HepG2 (cell line): Measurements from ENCODE around the gene PLEKHG5. TPM values are rescaled to one million over a fixed set of nuclear protein-coding genes. Genes with fewer than 3 reads are reported as not detected.
A peak's percentile ranks its signal among the peaks of the same experiment; 100 is the strongest.

ENCODE experiments used
- CTCF ChIP-seq: sonication (generic); formaldehyde crosslinking; IDR thresholded peaks from 2 replicates; pipeline ENCODE4 v1.5.0; 2020; ENCODE audit warnings: mild to moderate bottlenecking, missing genetic modification reagents, moderate library complexity
- HOXA7 ChIP-seq: sonication (generic); formaldehyde crosslinking; IDR thresholded peaks from 2 replicates; pipeline ENCODE4 v1.8.1; 2022; ENCODE audit warnings: mild to moderate bottlenecking, missing genetic modification reagents, moderate library complexity
- KLF15 ChIP-seq: sonication (generic); formaldehyde crosslinking; IDR thresholded peaks from 2 replicates; pipeline ENCODE4 v1.8.1; 2023; ENCODE audit warnings: borderline replicate concordance, mild to moderate bottlenecking, inconsistent platforms, missing genetic modification reagents, mixed read lengths
- KMT2A ChIP-seq: sonication (generic); formaldehyde crosslinking; IDR thresholded peaks from 2 replicates; pipeline ENCODE4 v1.4.0; 2020; ENCODE audit warnings: missing genetic modification reagents
- MLX ChIP-seq: IDR thresholded peaks from 2 replicates; pipeline ENCODE4 v1.6.1; 2016
- NFKBIZ ChIP-seq: IDR thresholded peaks from 2 replicates; pipeline ENCODE4 v1.6.1; 2018; ENCODE audit warnings: missing genetic modification reagents, missing compliant biosample characterization
- NR2F1 ChIP-seq, 2 experiments: fragments of 450-650 bp in 1 of 2; formaldehyde crosslinking in 1 of 2; IDR thresholded peaks; 2 replicates each; pipeline versions ENCODE4 v1.5.0 to v1.6.1; 2016 to 2020; ENCODE audit warnings: mild to moderate bottlenecking in 1 of 2, missing compliant biosample characterization in 1 of 2, missing genetic modification reagents in 1 of 2, moderate library complexity in 1 of 2
- SOX6 ChIP-seq, 2 experiments: fragments of 450-650 bp in 1 of 2; sonication (generic) in 1 of 2; formaldehyde crosslinking in 1 of 2; IDR thresholded peaks; 2 replicates each; pipeline versions ENCODE4 v1.4.0 to v1.6.1; 2017 to 2020; ENCODE audit warnings: antibody characterized with exemption in 1 of 2, mild to moderate bottlenecking in 1 of 2, missing genetic modification reagents in 1 of 2
- ZFX ChIP-seq: sonication (generic); formaldehyde crosslinking; IDR thresholded peaks from 2 replicates; pipeline ENCODE4 v1.4.0; 2020; ENCODE audit warnings: mild to moderate bottlenecking, low read depth, missing genetic modification reagents, moderate library complexity
- ZNF253 ChIP-seq: sonication (generic); formaldehyde crosslinking; IDR thresholded peaks from 2 replicates; pipeline ENCODE4 v1.8.0; 2022; ENCODE audit warnings: mild to moderate bottlenecking, missing genetic modification reagents, borderline replicate concordance
- ZNF670 ChIP-seq: sonication (generic); formaldehyde crosslinking; IDR thresholded peaks from 2 replicates; pipeline ENCODE4 v1.8.0; 2022; ENCODE audit warnings: mild to moderate bottlenecking, missing genetic modification reagents, borderline replicate concordance
- polyA plus RNA-seq, 8 experiments: library from polyadenylated mRNA; depleted of rRNA in 3 of 8; stranded (reverse) in 7 of 8; unstranded in 1 of 8; fragments of >200 nt; fragmentation: Illumina TruSeq in 4 of 8; extraction: Trizol in 4 of 8; gene quantifications; 2 replicates each; pipeline versions ENCODE4 v1.2.1 to v1.2.3, GENCODE V29; 2011 to 2016; ENCODE audit warnings: low read depth in 4 of 8, missing spikeins in 1 of 8, mixed read lengths in 1 of 8; ENCODE audit not compliant: insufficient read depth in 1 of 8
- total RNA-seq, 5 experiments: library from RNA; depleted of rRNA; stranded (reverse); fragments of >200 nt; fragmentation: Illumina TruSeq; extraction: Trizol; gene quantifications; 2 replicates each; pipeline ENCODE4 v1.2.3, GENCODE V29; 2016; ENCODE audit warnings: low read depth in 1 of 5
- TF ChIP-seq, protein P1 (sequence below): sonication (generic); formaldehyde crosslinking; IDR thresholded peaks from 2 replicates; pipeline ENCODE4 v1.9.0; 2021; ENCODE audit warnings: missing genetic modification reagents, borderline replicate concordance
- TF ChIP-seq, protein P2 (sequence below), 2 experiments: fragments of 450-650 bp in 1 of 2; sonication (generic) in 1 of 2; formaldehyde crosslinking; IDR thresholded peaks; 2 replicates each; pipeline versions ENCODE4 v1.5.0 to v1.8.0; 2020 to 2022; ENCODE audit warnings: mild to moderate bottlenecking in 1 of 2, missing genetic modification reagents in 1 of 2
- TF ChIP-seq, protein P3 (sequence below): sonication (generic); formaldehyde crosslinking; IDR thresholded peaks from 2 replicates; pipeline ENCODE4 v1.4.0; 2020; ENCODE audit warnings: missing genetic modification reagents, mild to moderate bottlenecking, borderline replicate concordance

PLEKHG5 gene
- total and polyA plus RNA-seq, 2 of the 13 experiments (the other 11 are each of a cell fraction or from before 2014, with no cell fraction given) = 1.9 to 3.5 TPM

GRCh38 chr1:6447016-6447817 lies 44.2 kb downstream of the PLEKHG5 start (continued):
- TF ChIP-seq, protein P1, sequence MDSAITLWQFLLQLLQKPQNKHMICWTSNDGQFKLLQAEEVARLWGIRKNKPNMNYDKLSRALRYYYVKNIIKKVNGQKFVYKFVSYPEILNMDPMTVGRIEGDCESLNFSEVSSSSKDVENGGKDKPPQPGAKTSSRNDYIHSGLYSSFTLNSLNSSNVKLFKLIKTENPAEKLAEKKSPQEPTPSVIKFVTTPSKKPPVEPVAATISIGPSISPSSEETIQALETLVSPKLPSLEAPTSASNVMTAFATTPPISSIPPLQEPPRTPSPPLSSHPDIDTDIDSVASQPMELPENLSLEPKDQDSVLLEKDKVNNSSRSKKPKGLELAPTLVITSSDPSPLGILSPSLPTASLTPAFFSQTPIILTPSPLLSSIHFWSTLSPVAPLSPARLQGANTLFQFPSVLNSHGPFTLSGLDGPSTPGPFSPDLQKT (CRISPR knock-in tag) = no peak
- TF ChIP-seq, protein P2, sequence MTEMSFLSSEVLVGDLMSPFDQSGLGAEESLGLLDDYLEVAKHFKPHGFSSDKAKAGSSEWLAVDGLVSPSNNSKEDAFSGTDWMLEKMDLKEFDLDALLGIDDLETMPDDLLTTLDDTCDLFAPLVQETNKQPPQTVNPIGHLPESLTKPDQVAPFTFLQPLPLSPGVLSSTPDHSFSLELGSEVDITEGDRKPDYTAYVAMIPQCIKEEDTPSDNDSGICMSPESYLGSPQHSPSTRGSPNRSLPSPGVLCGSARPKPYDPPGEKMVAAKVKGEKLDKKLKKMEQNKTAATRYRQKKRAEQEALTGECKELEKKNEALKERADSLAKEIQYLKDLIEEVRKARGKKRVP (CRISPR knock-in tag; IDR thresholded peaks at IDR 0.05) = no peak
- TF ChIP-seq ZNF253 (CRISPR knock-in tag) = no peak
- TF ChIP-seq NFKBIZ (CRISPR knock-in tag) = no peak
- TF ChIP-seq HOXA7 (CRISPR knock-in tag) = no peak
- TF ChIP-seq, protein P3, sequence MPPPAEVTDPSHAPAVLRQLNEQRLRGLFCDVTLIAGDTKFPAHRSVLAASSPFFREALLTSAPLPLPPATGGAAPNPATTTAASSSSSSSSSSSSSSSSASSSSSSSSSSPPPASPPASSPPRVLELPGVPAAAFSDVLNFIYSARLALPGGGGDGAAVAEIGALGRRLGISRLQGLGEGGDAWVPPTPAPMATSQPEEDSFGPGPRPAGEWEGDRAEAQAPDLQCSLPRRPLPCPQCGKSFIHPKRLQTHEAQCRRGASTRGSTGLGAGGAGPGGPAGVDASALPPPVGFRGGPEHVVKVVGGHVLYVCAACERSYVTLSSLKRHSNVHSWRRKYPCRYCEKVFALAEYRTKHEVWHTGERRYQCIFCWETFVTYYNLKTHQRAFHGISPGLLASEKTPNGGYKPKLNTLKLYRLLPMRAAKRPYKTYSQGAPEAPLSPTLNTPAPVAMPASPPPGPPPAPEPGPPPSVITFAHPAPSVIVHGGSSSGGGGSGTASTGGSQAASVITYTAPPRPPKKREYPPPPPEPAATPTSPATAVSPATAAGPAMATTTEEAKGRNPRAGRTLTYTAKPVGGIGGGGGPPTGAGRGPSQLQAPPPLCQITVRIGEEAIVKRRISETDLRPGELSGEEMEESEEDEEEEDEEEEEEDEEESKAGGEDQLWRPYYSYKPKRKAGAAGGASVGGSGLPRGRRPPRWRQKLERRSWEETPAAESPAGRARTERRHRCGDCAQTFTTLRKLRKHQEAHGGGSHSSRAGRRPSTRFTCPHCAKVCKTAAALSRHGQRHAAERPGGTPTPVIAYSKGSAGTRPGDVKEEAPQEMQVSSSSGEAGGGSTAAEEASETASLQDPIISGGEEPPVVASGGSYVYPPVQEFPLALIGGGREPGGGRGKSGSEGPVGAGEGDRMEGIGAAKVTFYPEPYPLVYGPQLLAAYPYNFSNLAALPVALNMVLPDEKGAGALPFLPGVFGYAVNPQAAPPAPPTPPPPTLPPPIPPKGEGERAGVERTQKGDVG (CRISPR knock-in tag) = no peak
- TF ChIP-seq KLF15 (CRISPR knock-in tag) = no peak
- TF ChIP-seq KMT2A = no peak; the same call in 1 of the 2 replicates
- TF ChIP-seq NR2F1 (CRISPR knock-in tag; IDR thresholded peaks at IDR 0.05) = peak; percentile 10 to 56; a peak in 2 of 4 replicates
- peak; percentile 85 for TF ChIP-seq ZFX
- TF ChIP-seq SOX6 (IDR thresholded peaks at IDR 0.05) = no peak
- TF ChIP-seq SOX6 (CRISPR knock-in tag; IDR thresholded peaks at IDR 0.05) = peak; percentile 68
- TF ChIP-seq MLX (CRISPR knock-in tag) = peak; percentile 67; the same call in 1 of the 2 replicates
- TF ChIP-seq CTCF (CRISPR knock-in tag) = peak; percentile 59
- TF ChIP-seq ZNF670 (CRISPR knock-in tag) = peak; percentile 88; the same call in 1 of the 2 replicates
